ENCODE results near the gene DDX50. TPM values are rescaled to one million over a fixed set of nuclear protein-coding genes. Genes with fewer than 3 reads are reported as not detected.
A peak's percentile ranks its signal among the peaks of the same experiment; 100 is the strongest.

The DDX50 gene
- polyA plus RNA-seq, 2 of the 4 experiments (the other 2 are of a cell fraction), result 35.1 to 64.6 TPM

GRCh38 chr10:68988530-68989316, 87.6 kb downstream of the DDX50 start, which contains the start of gene KIFBP (continued):
- TF ChIP-seq HMGXB4 (CRISPR knock-in tag; IDR thresholded peaks at IDR 0.05; ENCODE audit: borderline replicate concordance) (0 out of 2 replicates have a peak, but pooled peaks have one; percentile 30), BCL3 (IDR thresholded peaks at IDR 0.05) (peak; percentile 84), HDAC2 (IDR thresholded peaks at IDR 0.05) (no peak), RFX5 (IDR thresholded peaks at IDR 0.05) (no peak; the same call in 1 of the 2 replicates), CBX2 (IDR thresholded peaks at IDR 0.05; ENCODE audit: borderline replicate concordance, low read depth) (no peak), FOSL2 (IDR thresholded peaks at IDR 0.05) (no peak), FOSL2 (CRISPR knock-in tag; IDR thresholded peaks at IDR 0.05) (no peak), TFCP2L1 (CRISPR knock-in tag; IDR thresholded peaks at IDR 0.05) (0 out of 2 replicates have a peak, but pooled peaks have one; percentile 29), MAX (IDR thresholded peaks at IDR 0.05) (peak; percentile 92), TP53 (CRISPR knock-in tag; IDR thresholded peaks at IDR 0.05) (no peak), EHMT2 (IDR thresholded peaks at IDR 0.05; ENCODE audit: low read depth) (no peak), E2F6 (IDR thresholded peaks at IDR 0.05; ENCODE audit: borderline replicate concordance, low read depth) (peak; percentile 61), CTCF (IDR thresholded peaks at IDR 0.05) (peak; percentile 51), POLR2A (IDR thresholded peaks at IDR 0.05; ENCODE audit: low read length) (peak; percentile 71), CHD2 (IDR thresholded peaks at IDR 0.05; ENCODE audit: low read length, partially characterized antibody) (no peak), MAZ (IDR thresholded peaks at IDR 0.05; ENCODE audit: borderline replicate concordance, low read depth, low read length) (no peak), RAD21 (conservative IDR thresholded peaks at IDR 0.05 in 1 of 2, IDR thresholded peaks at IDR 0.05 in 1 of 2) (peak; percentile 33 to 40; a peak in 4 of 5 replicates), HOXB13 (CRISPR knock-in tag; IDR thresholded peaks at IDR 0.05; ENCODE audit: low read depth) (no peak), POLR2AphosphoS2 (conservative IDR thresholded peaks at IDR 0.05; ENCODE audit: low read length) (peak; percentile 78; the same call in 1 of the 2 replicates), USF2 (IDR thresholded peaks at IDR 0.05) (0 out of 2 replicates have a peak, but pooled peaks have one; percentile 2), NFE2L2 (conservative IDR thresholded peaks at IDR 0.05; ENCODE audit: low read length) (no peak), HOXA7 (CRISPR knock-in tag; IDR thresholded peaks at IDR 0.05) (no peak), RCOR1 (IDR thresholded peaks at IDR 0.05; ENCODE audit: low read depth, low read length) (no peak), HEYL (CRISPR knock-in tag; IDR thresholded peaks at IDR 0.05) (no peak), REST (IDR thresholded peaks at IDR 0.05) (no peak), RNF2 (IDR thresholded peaks at IDR 0.05; ENCODE audit: borderline replicate concordance, low read depth) (no peak), BHLHE40 (IDR thresholded peaks at IDR 0.05; ENCODE audit: low read depth, low read length) (no peak), PHF8 (IDR thresholded peaks at IDR 0.05; ENCODE audit: borderline replicate concordance, low read depth) (peak; percentile 96), MAFK (IDR thresholded peaks at IDR 0.05; ENCODE audit: partially characterized antibody) (no peak), HOXB5 (CRISPR knock-in tag; IDR thresholded peaks at IDR 0.05) (no peak), CEBPB (IDR thresholded peaks at IDR 0.05) (0 out of 4 replicates have a peak, but pooled peaks of 1 of the 2 experiments have one; percentile 7), ZNF302 (CRISPR knock-in tag; IDR thresholded peaks at IDR 0.05) (no peak)

All from A549 (cell line).